AG04449 (cell line): Measurements from ENCODE around the gene WDR43.

Experiments
- CTCF ChIA-PET: fragments of 350-600 bp; formaldehyde crosslinking; extraction: SDS; loops from one replicate; lab custom pipeline; 2021; ENCODE audit warnings: antibody characterized with exemption; lab: Yijun Ruan, JAX
- POLR2A ChIA-PET: fragments of 400-600, 350-600 bp; formaldehyde crosslinking; extraction: SDS; loops from one replicate; lab custom pipeline; 2020; ENCODE audit warnings: antibody characterized with exemption, inconsistent platforms; lab: Yijun Ruan, JAX
- DNase-seq: peaks from one replicate; pipeline ENCODE4 v3.0.0-alpha.2; 2010; ENCODE audit warnings: low read depth, low spot score
- H3K4me3 ChIP-seq: 2 replicates; pipeline ENCODE4 v1.5.1; 2011; ENCODE audit warnings: low read depth, mild to moderate bottlenecking, control low read depth, low read length
- TF ChIP-seq, protein P1 (sequence below): IDR thresholded peaks from one replicate; pipeline ENCODE4 v1.5.1; 2011; ENCODE audit warnings: mild to moderate bottlenecking, moderate library complexity, low read length, control low read depth, inconsistent platforms; ENCODE audit not compliant: insufficient read depth; ENCODE audit errors: missing control alignments

WDR43 gene

DNA sequence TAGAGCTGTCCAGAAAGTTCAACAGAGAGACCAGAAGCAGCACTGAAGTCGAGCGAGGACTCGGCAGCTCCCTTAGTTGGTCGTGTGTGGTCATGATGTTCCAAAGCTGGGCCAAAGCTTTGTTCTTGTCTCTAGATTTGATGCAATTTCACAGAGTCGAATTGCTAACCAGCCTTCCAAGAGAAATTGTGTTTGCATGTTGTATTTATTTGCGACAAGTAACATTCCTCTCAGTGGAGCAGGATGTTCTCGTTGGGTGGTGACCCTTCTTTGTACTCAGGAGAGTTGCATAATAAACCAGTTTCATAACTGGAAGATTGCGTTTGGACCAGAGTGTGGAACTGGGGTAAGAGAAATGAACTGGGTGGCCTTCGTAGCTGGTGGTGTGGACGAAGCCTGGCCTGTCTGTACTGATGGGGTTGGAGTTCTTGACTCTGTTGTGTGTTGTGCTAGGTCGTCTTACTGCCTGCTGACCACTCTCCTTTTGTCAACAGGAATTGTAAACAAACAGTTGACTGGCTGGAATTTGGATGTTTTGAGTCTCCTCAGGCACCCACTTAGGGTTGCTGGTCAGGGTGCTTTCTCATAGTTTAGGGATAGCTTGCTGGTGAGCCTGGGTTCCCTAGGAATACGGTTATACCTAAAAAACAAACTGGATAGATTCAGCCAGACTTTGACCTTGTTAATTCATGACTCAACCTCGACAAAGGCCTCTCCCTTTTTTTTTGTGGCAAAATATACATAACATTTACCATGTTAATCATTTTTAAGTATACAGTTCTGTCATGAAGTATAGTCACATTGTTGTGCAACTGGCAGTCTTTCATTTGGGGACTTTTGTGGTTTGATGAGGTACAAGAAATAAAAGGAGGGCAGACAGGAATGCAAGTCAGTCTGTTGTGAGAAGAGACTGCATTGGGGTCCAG is 57.7 kb downstream of the WDR43 start:
- TF ChIP-seq, protein P1, sequence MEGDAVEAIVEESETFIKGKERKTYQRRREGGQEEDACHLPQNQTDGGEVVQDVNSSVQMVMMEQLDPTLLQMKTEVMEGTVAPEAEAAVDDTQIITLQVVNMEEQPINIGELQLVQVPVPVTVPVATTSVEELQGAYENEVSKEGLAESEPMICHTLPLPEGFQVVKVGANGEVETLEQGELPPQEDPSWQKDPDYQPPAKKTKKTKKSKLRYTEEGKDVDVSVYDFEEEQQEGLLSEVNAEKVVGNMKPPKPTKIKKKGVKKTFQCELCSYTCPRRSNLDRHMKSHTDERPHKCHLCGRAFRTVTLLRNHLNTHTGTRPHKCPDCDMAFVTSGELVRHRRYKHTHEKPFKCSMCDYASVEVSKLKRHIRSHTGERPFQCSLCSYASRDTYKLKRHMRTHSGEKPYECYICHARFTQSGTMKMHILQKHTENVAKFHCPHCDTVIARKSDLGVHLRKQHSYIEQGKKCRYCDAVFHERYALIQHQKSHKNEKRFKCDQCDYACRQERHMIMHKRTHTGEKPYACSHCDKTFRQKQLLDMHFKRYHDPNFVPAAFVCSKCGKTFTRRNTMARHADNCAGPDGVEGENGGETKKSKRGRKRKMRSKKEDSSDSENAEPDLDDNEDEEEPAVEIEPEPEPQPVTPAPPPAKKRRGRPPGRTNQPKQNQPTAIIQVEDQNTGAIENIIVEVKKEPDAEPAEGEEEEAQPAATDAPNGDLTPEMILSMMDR: no peak
- no peak for DNase-seq
- ChIA-PET POLR2A (no interaction called here), CTCF (no interaction called here)
- no peak overlapping the region for H3K4me3 ChIP-seq

- ChIA-PET CTCF (no interaction called here), POLR2A (no interaction called here)
- TF ChIP-seq, protein P1: no peak
- no peak overlapping the region for H3K4me3 ChIP-seq
- no peak for DNase-seq
Measured at GRCh38 chr2:28952836-28953211, 58.4 kb downstream of the WDR43 start.

DNA sequence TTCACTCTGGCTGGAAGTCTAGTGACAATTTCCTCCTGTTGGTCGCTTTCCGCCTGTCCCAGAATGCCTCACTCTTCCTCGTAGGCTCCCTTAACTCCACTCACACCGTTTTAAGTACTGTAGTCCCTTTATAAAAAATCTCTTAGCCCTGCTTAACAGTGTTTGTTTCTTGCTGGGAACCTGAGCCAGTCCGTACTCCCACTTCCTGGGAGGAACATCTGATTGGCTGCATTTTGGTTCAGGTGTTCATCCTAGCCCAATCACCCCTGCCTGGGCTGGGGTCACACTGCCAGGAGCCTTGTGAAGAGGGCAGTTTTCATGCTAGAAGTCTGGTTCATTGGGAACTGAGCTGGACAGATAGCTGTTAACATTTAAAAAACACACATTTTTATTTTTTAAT is 61.0 kb downstream of the WDR43 start:
- POLR2A ChIA-PET: no interaction called here
- no peak for DNase-seq
- TF ChIP-seq, protein P1: no peak
- CTCF ChIA-PET: interaction anchor here (0.6 to 2.0 kb wide), 14 partner anchors 10 to 1127 kb away, joined by 3 to 9 read pairs (median 4); no protein-coding TSS in a partner anchor
- H3K4me3 ChIP-seq: no peak overlapping the region

DNA sequence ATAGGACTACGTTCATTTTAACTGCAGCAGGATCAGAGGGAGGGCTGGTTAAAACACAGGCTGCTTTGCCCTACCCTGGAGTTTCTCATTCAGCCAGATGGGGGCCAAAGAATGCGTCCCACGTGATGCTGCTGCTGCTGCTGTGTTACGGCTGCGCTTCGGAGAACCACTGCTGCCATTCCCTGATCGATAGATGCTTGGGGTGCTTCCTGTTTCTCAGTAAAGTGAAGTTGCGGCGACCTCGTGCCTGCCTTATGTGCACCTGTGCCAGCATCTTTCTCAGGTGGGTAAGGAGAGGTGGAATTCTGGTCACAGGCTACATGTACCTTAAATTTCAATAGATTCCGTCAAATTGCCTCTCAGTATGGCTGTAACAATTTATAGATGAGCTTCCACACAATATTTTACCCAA is 62.0 kb downstream of the WDR43 start:
- peak overlapping the region; percentile 33 for H3K4me3 ChIP-seq
- CTCF ChIA-PET: interaction anchor here (0.5 to 2.0 kb wide), 15 partner anchors 9 to 1126 kb away, joined by 3 to 9 read pairs (median 4); no protein-coding TSS in a partner anchor
- DNase-seq: no peak
- POLR2A ChIA-PET: no interaction called here
- TF ChIP-seq, protein P1: peak; percentile 56

DNA sequence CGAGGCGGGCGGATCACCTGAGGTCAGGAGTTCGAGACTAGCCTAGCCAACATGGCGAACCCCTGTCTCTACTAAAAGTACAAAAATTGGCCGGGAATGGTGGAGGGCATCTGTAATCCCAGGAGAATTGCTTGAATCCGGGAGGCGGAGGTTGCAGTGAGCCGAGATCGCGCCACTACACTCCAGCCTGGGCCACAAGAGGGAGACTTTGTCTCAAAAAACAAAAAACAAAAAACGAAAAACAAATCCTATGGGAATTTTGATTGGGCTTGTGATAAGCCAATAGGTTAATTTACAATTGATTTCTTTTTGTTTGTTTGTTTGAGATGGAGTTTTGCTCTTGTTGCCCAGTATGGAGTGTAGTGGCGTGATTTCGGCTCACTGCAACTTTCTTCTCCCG is 62.4 kb downstream of the WDR43 start:
- TF ChIP-seq, protein P1: peak; percentile 11
- no peak overlapping the region for H3K4me3 ChIP-seq
- no peak for DNase-seq
- POLR2A ChIA-PET: no interaction called here
- CTCF ChIA-PET: interaction anchor here (0.5 to 2.0 kb wide), 9 partner anchors 30 to 1115 kb away, joined by 3 to 9 read pairs (median 5); no protein-coding TSS in a partner anchor

DNA sequence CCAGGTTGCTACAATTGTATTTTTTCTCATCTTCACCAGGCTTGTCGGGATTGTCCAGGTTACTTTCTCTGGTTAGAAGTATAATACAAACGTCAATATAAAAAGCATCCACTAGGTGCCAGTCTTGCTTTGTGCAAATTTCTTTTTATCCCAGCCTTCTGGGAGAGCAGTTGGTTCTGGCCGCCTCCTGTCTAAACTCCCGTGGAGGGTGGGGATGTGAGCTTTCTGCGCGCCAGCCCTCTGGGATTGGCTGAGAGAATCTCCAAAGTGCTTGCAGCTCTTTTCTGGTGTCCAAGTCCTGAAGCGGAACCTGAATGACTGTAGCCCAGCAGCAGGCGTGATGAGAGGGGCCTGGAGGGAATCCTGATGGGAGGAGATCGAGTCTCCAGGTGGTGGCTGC is 64.2 kb downstream of the WDR43 start:
- H3K4me3 ChIP-seq: no peak overlapping the region; the same call in 1 of the 2 replicates
- POLR2A ChIA-PET: interaction anchor here (0.7 kb wide), 1 partner anchor 57 kb away, joined by 3 read pairs; no protein-coding TSS in a partner anchor
- TF ChIP-seq, protein P1: peak; percentile 37
- peak; percentile 37 for DNase-seq
- CTCF ChIA-PET: interaction anchor here (0.6 to 2.0 kb wide), 34 partner anchors 8 to 1155 kb away, joined by 3 to 19 read pairs (median 4); no protein-coding TSS in a partner anchor
